HT1080 (cell line): ENCODE measurements around the gene RAD50. TPM values are rescaled to one million over a fixed set of nuclear protein-coding genes. Genes with fewer than 3 reads are reported as not detected.

ENCODE experiments used
- DNase-seq: peaks from one replicate; pipeline ENCODE4 v3.0.0-alpha.2; 2015; ENCODE audit warnings: low read depth
- total RNA-seq: library from RNA; depleted of rRNA; stranded (reverse); fragments of >200 nt; shearing (Covaris generic); gene quantifications from 2 replicates; pipeline ENCODE4 v1.2.3, GENCODE V29; 2014; rRNA removed

RAD50 gene
- total RNA-seq, 1 experiment from 2014 or later = 12.1 TPM

- no peak for DNase-seq
Measured at GRCh38 chr5:132692632-132692967, 135.8 kb downstream of the RAD50 start.

Other genes starting within 250 kb of the RAD50 start
- 0.70 and 2.1 TPM in 2 replicates for gene SLC22A5, start 187.3 kb upstream of the RAD50 start, total RNA-seq
- gene IRF1, start 66.2 kb upstream of the RAD50 start, total RNA-seq = 6.3 and 13.6 TPM in 2 replicates
- gene IL5, start 13.5 kb upstream of the RAD50 start, total RNA-seq = not detected in 2 replicates
- gene IL13, start 101.2 kb downstream of the RAD50 start, total RNA-seq = not detected in 2 replicates
- not detected in 2 replicates for gene IL4, start 117.0 kb downstream of the RAD50 start, total RNA-seq
- gene KIF3A, start 180.6 kb downstream of the RAD50 start, total RNA-seq = 2.9 and 3.6 TPM in 2 replicates
- not detected in 2 replicates for gene CCNI2, start 190.4 kb downstream of the RAD50 start, total RNA-seq
- gene SEPTIN8, start 220.3 kb downstream of the RAD50 start, total RNA-seq = 41.6 and 50.9 TPM in 2 replicates